ENCODE data around the gene DLGAP4.

DNA sequence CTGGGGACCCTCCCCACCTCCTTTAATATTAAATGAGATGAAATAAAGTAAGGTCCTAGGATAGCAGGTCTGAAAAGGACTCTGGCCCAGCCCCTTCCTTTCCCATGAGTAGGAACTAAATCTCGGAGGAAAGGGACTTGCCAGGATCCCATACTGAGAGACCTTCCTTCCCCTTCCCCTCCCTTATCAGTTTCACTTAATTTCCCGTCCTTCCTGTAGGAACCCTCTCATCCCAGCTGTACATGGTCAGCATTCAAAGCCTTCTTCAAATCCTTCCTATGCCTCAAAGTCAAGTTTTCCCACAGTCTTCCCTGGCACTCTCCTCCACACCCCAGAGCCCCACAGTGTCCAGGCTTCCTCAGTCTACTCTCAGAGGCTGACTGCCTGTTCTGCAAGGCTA lies 163.8 kb downstream of the DLGAP4 start:
- TF ChIP-seq, protein P1, sequence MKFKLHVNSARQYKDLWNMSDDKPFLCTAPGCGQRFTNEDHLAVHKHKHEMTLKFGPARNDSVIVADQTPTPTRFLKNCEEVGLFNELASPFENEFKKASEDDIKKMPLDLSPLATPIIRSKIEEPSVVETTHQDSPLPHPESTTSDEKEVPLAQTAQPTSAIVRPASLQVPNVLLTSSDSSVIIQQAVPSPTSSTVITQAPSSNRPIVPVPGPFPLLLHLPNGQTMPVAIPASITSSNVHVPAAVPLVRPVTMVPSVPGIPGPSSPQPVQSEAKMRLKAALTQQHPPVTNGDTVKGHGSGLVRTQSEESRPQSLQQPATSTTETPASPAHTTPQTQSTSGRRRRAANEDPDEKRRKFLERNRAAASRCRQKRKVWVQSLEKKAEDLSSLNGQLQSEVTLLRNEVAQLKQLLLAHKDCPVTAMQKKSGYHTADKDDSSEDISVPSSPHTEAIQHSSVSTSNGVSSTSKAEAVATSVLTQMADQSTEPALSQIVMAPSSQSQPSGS (IDR thresholded peaks at IDR 0.05; ENCODE audit: low read length), result no peak
- no peak for TF ChIP-seq RAD21 (IDR thresholded peaks at IDR 0.05; ENCODE audit: insufficient read depth, low read depth, low read length)

All from GM12878 (cell line).